Measurements from ENCODE around the gene CAMK2N1. TPM values are rescaled to one million over a fixed set of nuclear protein-coding genes. Genes with fewer than 3 reads are reported as not detected.

CAMK2N1 gene
- total and polyA plus RNA-seq, 10 of the 15 experiments (the other 5 are each of a cell fraction or from before 2014, with no cell fraction given) = 0.23 TPM; not detected in 9

- Histone ChIP-seq H3K9me3 (replicated peaks; ENCODE audit: control insufficient read depth, insufficient read depth, low read length) (no peaks in the 10 kb centered on the region), H3K36me3 (ENCODE audit: control insufficient read depth in 2 of 2, insufficient read depth in 2 of 2, low read length in 1 of 2) (no peaks in the 10 kb centered on the region), H3K79me2 (ENCODE audit: control insufficient read depth, insufficient read depth, low read length) (no peaks in the 10 kb centered on the region), H3K27ac (ENCODE audit: control insufficient read depth, insufficient read depth) (no peak overlapping the region), H3K4me1 (ENCODE audit: control insufficient read depth, insufficient read depth, low read length) (no peaks in the 10 kb centered on the region), H3K9ac (ENCODE audit: control insufficient read depth, insufficient read depth, low read length) (no peak overlapping the region), H3K4me3 (no peak overlapping the region), H4K20me1 (ENCODE audit: control insufficient read depth, insufficient read depth) (no peaks in the 10 kb centered on the region), H3K27me3 (replicated peaks in 1 of 2; ENCODE audit: control insufficient read depth in 2 of 2, insufficient read depth in 2 of 2, low read length in 1 of 2) (no peaks in the 10 kb centered on the region; a peak in 1 of 4 replicates), H3K4me2 (ENCODE audit: control insufficient read depth, insufficient read depth) (no peak overlapping the region), H2AFZ (ENCODE audit: control insufficient read depth, low read depth, low read length) (no peak overlapping the region)
- SMC1A ChIA-PET (ENCODE audit: uncharacterized antibody, unreplicated experiment) = no interaction called here
- BruUV-seq (replicated peaks) = no TSS peak
- CTCF ChIA-PET = no interaction called here
- intact Hi-C loops (cut with micrococcal nuclease; ENCODE audit: unreplicated experiment) = no loop called here
- POLR2A ChIA-PET = no interaction called here
- WGBS (ENCODE audit: insufficient coverage, insufficient replicate concordance, low lambda C conversion rate, missing lambda C conversion rate) = 63% methylated on average over 7 of the region's 7 CpGs
- no peak for DNase-seq (ENCODE audit: low read depth, low spot score)
- no peak for FAIRE-seq
- in situ Hi-C loops (cut with MboI) = no loop called here
- ATAC-seq = no peak
- RAD21 ChIA-PET (ENCODE audit: unreplicated experiment) = no interaction called here
- TF ChIP-seq CBX3 (IDR thresholded peaks at IDR 0.05; ENCODE audit: borderline replicate concordance, low read depth) (no peak), BMI1 (IDR thresholded peaks at IDR 0.05; ENCODE audit: borderline replicate concordance) (no peak), ZSCAN29 (IDR thresholded peaks at IDR 0.05) (no peak), ATF2 (IDR thresholded peaks at IDR 0.05; ENCODE audit: low read length) (no peak), HDAC6 (IDR thresholded peaks at IDR 0.05; ENCODE audit: unreplicated experiment) (no peak), ZNF217 (IDR thresholded peaks at IDR 0.05) (no peak), KLF5 (IDR thresholded peaks at IDR 0.05; ENCODE audit: partially characterized antibody) (no peak), IRF4 (IDR thresholded peaks at IDR 0.05; ENCODE audit: low read depth, low read length) (no peak), ATF3 (IDR thresholded peaks at IDR 0.05; ENCODE audit: borderline replicate concordance, extremely low read depth, low read depth, low read length) (no peak), NFXL1 (IDR thresholded peaks at IDR 0.05; ENCODE audit: borderline replicate concordance) (no peak), NBN (IDR thresholded peaks at IDR 0.05) (no peak), ZNF207 (IDR thresholded peaks at IDR 0.05; ENCODE audit: borderline replicate concordance) (no peak)
Observed at GRCh38 chr1:20447794-20448193, 38.2 kb downstream of the CAMK2N1 start.
